RWPE2 (cell line): Measurements from ENCODE around the gene CXCR6.
A peak's percentile ranks its signal among the peaks of the same experiment; 100 is the strongest.

ENCODE experiments used
- ATAC-seq: fragments of 200-7000 bp; cut with Tn5 transposase; 3 replicates; pipeline ENCODE4 v1.9.1; 2021; ENCODE audit warnings: low read depth
- DNase-seq: peaks from one replicate; pipeline ENCODE4 v3.0.0-alpha.2; 2020; ENCODE audit warnings: low spot score
- H3K27ac ChIP-seq: fragments of 450-650 bp; 2 replicates; pipeline ENCODE4 v1.5.1; 2017; ENCODE audit warnings: mild to moderate bottlenecking; ENCODE audit not compliant: poor library complexity, severe bottlenecking
- H3K27me3 ChIP-seq: fragments of 250-450 bp; sonication (Bioruptor Pico); 2 replicates; pipeline ENCODE4 v1.5.1; 2021; ENCODE audit warnings: mild to moderate bottlenecking, moderate library complexity; ENCODE audit not compliant: insufficient read depth, poor library complexity, severe bottlenecking
- H3K36me3 ChIP-seq: fragments of 250-450 bp; sonication (Bioruptor Pico); 2 replicates; pipeline ENCODE4 v1.5.1; 2020; ENCODE audit warnings: low read depth, mild to moderate bottlenecking, moderate library complexity
- H3K4me1 ChIP-seq: fragments of 250-450 bp; sonication (Bioruptor Pico); 2 replicates; pipeline ENCODE4 v1.5.1; 2021; ENCODE audit warnings: mild to moderate bottlenecking, moderate library complexity; ENCODE audit not compliant: insufficient read depth, poor library complexity, severe bottlenecking
- H3K4me3 ChIP-seq: fragments of 250-450 bp; sonication (Bioruptor Pico); 2 replicates; pipeline ENCODE4 v1.5.1; 2021; ENCODE audit warnings: mild to moderate bottlenecking, moderate library complexity; ENCODE audit not compliant: severe bottlenecking
- H3K9me3 ChIP-seq: fragments of 250-450 bp; sonication (Bioruptor Pico); 2 replicates; pipeline ENCODE4 v1.5.1; 2021; ENCODE audit warnings: mild to moderate bottlenecking, moderate library complexity; ENCODE audit not compliant: severe bottlenecking
- TF ChIP-seq, protein P1 (sequence below): fragments of 450-650 bp; IDR thresholded peaks from one replicate; pipeline ENCODE4 v1.5.1; 2017; ENCODE audit warnings: mild to moderate bottlenecking, moderate library complexity; ENCODE audit not compliant: poor library complexity, severe bottlenecking

Gene CXCR6

DNA sequence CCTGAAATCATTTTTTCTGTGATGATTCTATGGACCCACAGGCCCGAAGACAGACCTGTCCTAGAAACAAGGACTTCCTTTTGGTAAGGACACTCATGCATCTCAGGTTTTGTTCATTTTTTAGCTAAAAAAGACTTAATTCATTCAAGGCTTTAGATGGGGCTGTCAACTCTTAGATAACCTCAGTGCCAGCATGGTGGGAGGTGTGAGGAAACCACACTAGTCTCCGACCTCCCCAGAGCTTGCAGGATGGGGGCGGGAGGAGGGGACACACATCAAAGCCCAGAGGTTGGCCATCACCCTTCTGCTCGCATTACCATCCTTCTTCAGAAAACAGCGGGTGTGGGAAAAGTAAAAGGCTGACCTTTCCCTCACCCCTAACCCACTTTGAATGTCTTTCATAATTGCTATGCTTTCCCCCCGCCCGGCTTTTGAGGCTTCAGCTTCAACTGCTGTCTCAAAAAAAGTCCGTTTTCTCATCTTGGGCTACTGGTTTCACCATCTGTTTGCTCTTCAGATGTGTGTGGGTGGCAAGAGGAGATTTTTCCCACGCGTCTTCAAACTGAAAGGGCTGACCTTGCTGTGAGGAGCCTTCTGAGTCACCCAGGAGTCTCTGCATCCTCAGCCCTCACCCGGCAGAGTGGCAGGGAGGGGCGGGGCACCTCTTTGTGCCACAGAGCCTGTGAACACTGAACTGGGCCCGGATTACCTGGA lies 27.6 kb upstream of the CXCR6 start:
- no peaks in the 10 kb centered on the region for H3K27me3 ChIP-seq
- H3K36me3 ChIP-seq, result no peaks in the 10 kb centered on the region
- TF ChIP-seq, protein P1, sequence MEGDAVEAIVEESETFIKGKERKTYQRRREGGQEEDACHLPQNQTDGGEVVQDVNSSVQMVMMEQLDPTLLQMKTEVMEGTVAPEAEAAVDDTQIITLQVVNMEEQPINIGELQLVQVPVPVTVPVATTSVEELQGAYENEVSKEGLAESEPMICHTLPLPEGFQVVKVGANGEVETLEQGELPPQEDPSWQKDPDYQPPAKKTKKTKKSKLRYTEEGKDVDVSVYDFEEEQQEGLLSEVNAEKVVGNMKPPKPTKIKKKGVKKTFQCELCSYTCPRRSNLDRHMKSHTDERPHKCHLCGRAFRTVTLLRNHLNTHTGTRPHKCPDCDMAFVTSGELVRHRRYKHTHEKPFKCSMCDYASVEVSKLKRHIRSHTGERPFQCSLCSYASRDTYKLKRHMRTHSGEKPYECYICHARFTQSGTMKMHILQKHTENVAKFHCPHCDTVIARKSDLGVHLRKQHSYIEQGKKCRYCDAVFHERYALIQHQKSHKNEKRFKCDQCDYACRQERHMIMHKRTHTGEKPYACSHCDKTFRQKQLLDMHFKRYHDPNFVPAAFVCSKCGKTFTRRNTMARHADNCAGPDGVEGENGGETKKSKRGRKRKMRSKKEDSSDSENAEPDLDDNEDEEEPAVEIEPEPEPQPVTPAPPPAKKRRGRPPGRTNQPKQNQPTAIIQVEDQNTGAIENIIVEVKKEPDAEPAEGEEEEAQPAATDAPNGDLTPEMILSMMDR, result no peak
- DNase-seq, result no peak
- ATAC-seq, result peak; percentile 96
- no peak overlapping the region for H3K27ac ChIP-seq
- no peaks in the 10 kb centered on the region for H3K4me1 ChIP-seq
- H3K9me3 ChIP-seq, result no peaks in the 10 kb centered on the region
- no peak overlapping the region for H3K4me3 ChIP-seq

DNA sequence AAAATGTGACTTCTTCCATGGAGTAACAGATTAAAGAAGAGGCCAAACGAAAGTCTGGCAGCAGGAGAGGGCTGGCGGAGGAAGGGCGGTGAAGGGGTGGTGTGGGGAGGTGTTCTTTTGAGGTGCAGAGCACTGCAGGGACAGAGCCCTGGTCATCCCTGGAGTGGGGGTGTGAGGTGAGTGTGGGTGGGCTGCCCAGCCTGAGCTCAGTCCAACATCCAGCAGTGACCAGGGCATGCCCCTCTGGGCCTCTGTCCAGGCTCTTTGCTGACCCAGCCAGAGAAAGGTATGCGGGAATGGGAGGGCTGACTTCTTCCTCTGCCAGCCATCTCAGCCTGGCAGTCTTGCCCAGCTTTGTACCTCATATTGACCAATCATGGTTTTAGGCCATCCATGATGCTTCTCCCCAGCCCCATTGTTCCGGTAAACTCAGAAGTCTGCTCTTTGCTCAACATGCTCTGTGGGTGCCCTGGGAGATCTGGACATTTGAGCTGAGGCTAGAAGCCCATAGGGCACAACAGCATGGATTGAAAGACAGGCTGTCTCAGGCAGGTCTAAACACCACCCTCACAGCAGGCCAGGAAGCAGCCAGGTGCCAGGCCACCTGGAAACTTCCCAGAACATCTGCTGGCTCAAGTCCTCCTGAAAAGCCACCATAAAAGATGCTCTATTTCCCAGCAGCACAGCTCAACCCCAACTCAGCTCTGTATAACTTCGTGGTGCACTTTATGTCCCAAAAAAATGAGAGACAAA lies 25.9 kb upstream of the CXCR6 start:
- DNase-seq (peak; percentile 25), ATAC-seq (no peak)
- Histone ChIP-seq H3K27me3 (no peaks in the 10 kb centered on the region), H3K4me1 (no peaks in the 10 kb centered on the region), H3K9me3 (no peaks in the 10 kb centered on the region), H3K4me3 (no peak overlapping the region), H3K27ac (no peak overlapping the region), H3K36me3 (no peaks in the 10 kb centered on the region)
- TF ChIP-seq, protein P1, result no peak

DNA sequence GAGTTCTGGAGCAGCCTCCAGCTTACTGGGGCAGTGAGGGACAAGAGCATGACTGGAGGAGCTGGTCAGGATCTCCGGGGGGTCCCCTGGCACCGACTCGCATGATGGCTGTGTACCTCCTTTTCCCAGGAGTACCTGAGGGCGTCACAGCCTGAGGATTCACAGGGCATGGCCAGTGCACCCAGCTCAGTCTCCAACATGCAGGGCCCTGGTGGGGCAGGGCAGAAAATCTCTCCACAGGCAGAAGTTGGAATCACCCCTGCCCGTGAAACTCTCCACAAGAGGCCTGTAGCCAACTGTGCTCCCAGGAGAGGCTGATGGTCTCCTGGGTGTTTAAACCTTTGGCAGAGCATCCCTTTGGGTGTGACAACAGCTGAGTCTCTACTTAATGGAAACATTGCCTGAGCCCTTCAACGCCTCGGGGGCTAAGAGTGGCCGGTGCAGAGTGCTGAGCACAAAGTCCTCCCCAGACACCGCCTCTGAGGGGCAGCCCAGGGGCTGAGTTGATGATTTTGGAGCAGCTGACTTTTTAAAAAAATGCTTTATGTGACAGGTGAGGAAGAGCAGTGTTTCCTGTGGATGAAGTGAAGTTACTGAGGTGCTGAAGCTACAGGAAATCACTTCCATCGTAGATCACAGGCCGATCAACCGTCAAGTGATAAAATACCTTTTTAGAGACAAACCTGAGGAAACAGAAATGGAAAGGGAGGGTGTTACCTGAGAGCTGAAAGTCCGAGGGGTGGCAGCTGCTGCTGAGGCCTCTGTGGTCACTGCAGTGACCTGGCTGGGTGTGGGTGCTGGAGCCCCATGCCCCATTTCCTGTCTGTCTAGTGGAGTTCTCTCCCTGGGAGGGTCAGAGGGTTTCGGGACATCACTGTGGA lies 21.9 kb upstream of the CXCR6 start:
- TF ChIP-seq, protein P1, result no peak
- no peaks in the 10 kb centered on the region for H3K27me3 ChIP-seq
- peaks cover 6% of the 10 kb centered on the region; the same call in 1 of the 2 replicates for H3K36me3 ChIP-seq
- ATAC-seq, result no peak
- H3K4me3 ChIP-seq, result no peak overlapping the region
- DNase-seq, result no peak
- no peak overlapping the region for H3K27ac ChIP-seq
- H3K9me3 ChIP-seq, result no peaks in the 10 kb centered on the region
- H3K4me1 ChIP-seq, result no peaks in the 10 kb centered on the region

DNA sequence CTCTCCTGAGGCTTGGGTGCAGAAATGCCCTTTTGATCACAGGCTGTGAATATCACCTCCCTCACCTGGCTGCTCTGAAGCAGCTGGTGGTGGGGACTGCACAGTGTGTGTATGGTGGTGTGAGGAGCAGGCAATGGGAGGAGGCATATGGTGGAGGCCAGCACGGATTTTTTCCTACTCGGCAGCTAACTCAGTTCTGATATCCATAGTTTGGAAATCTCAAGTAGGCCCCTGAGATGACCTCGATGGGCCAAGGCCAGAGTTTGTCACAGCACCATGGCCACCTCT lies 21.3 kb upstream of the CXCR6 start:
- TF ChIP-seq, protein P1, result no peak
- H3K36me3 ChIP-seq, result peaks cover 7% of the 10 kb centered on the region; the same call in 1 of the 2 replicates
- no peaks in the 10 kb centered on the region for H3K27me3 ChIP-seq
- DNase-seq (no peak), ATAC-seq (no peak)
- no peak overlapping the region for H3K27ac ChIP-seq
- H3K9me3 ChIP-seq, result no peaks in the 10 kb centered on the region
- no peak overlapping the region for H3K4me3 ChIP-seq
- H3K4me1 ChIP-seq, result no peaks in the 10 kb centered on the region
